ENCODE results near the gene MOB1B.
"Not testable (repeated sequence)": the region's sequence is repeated elsewhere in the genome, so short reads cannot be mapped to it uniquely, and the experiment has no call there.

The MOB1B gene

GRCh38 chr4:71009890-71010588, 107.9 kb downstream of the MOB1B start:
- DNase-seq (ENCODE audit: low spot score) = peak; percentile 36
- no peak overlapping the region for H3K27ac ChIP-seq
- CTCF ChIA-PET = interaction anchor here (0.6 to 1.5 kb wide), 15 partner anchors 13 to 1609 kb away, joined by 3 to 7 read pairs (median 4); partner anchors contain the start of genes DCK, MOB1B and UTP3
- POLR2A ChIA-PET (ENCODE audit: low non-redundant PET) = interaction anchor here (0.5 kb wide), 1 partner anchor 125 kb away, joined by 3 read pairs; no protein-coding TSS in a partner anchor
- TF ChIP-seq, protein P1, sequence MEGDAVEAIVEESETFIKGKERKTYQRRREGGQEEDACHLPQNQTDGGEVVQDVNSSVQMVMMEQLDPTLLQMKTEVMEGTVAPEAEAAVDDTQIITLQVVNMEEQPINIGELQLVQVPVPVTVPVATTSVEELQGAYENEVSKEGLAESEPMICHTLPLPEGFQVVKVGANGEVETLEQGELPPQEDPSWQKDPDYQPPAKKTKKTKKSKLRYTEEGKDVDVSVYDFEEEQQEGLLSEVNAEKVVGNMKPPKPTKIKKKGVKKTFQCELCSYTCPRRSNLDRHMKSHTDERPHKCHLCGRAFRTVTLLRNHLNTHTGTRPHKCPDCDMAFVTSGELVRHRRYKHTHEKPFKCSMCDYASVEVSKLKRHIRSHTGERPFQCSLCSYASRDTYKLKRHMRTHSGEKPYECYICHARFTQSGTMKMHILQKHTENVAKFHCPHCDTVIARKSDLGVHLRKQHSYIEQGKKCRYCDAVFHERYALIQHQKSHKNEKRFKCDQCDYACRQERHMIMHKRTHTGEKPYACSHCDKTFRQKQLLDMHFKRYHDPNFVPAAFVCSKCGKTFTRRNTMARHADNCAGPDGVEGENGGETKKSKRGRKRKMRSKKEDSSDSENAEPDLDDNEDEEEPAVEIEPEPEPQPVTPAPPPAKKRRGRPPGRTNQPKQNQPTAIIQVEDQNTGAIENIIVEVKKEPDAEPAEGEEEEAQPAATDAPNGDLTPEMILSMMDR (conservative IDR thresholded peaks at IDR 0.05; ENCODE audit: low read depth) = peak; percentile 66

- CTCF ChIA-PET = interaction anchor here (0.6 kb wide), 1 partner anchor 305 kb away, joined by 3 read pairs; no protein-coding TSS in a partner anchor
Observed at GRCh38 chr4:71011451-71011850, 109.3 kb downstream of the MOB1B start.

GRCh38 chr4:71017391-71017790, 115.2 kb downstream of the MOB1B start:
- H3K27ac ChIP-seq; DNase-seq (ENCODE audit: low spot score); CTCF ChIA-PET; POLR2A ChIA-PET (ENCODE audit: low non-redundant PET): not testable (repeated sequence)

More at GRCh38 chr4:71011451-71011850, 109.3 kb downstream of the MOB1B start:
- no peak for DNase-seq (ENCODE audit: low spot score)
- POLR2A ChIA-PET (ENCODE audit: low non-redundant PET) = no interaction called here
- no peak overlapping the region for H3K27ac ChIP-seq
- TF ChIP-seq, protein P1 (conservative IDR thresholded peaks at IDR 0.05; ENCODE audit: low read depth) = no peak

- DNase-seq (ENCODE audit: low spot score) = no peak
- H3K27ac ChIP-seq = no peak overlapping the region
- POLR2A ChIA-PET (ENCODE audit: low non-redundant PET) = no interaction called here
- CTCF ChIA-PET = interaction anchor here (0.6 to 0.7 kb wide), 2 partner anchors 184 to 210 kb away, joined by 3 to 4 read pairs; no protein-coding TSS in a partner anchor
- TF ChIP-seq, protein P1 (conservative IDR thresholded peaks at IDR 0.05; ENCODE audit: low read depth) = no peak
Observed at GRCh38 chr4:71020611-71021010, 118.4 kb downstream of the MOB1B start.

DNA sequence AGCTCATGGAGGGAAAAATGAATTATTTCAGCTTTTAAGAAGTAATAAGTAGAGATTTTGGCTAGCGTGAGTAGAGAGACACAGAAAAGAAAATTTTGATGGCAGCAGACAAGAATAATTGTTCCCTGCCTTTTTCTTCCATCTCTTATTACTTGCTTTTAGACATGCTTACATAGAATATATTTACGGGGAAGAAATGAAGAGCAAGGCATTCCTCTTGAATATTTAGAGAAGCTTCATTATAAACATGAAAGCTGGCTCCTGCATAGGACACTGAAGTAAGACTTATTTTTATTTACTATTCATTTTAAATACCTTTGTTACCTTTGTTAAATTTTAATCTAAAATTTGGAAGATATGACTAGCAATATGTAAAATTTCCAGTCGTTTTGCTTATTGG, 123.5 kb downstream of the MOB1B start:
- ChIA-PET POLR2A (ENCODE audit: low non-redundant PET) (no interaction called here), CTCF (interaction anchor here (1.5 kb wide), 1 partner anchor 16 kb away, joined by 6 read pairs; no protein-coding TSS in a partner anchor)
- DNase-seq (ENCODE audit: low spot score) = no peak
- TF ChIP-seq, protein P1 (conservative IDR thresholded peaks at IDR 0.05; ENCODE audit: low read depth) = no peak
- no peak overlapping the region for H3K27ac ChIP-seq

- ChIA-PET POLR2A (ENCODE audit: low non-redundant PET) (no interaction called here), CTCF (interaction anchor here (1.5 kb wide), 1 partner anchor 16 kb away, joined by 6 read pairs; no protein-coding TSS in a partner anchor)
- TF ChIP-seq, protein P1 (conservative IDR thresholded peaks at IDR 0.05; ENCODE audit: low read depth) = no peak
- DNase-seq (ENCODE audit: low spot score) = peak; percentile 45
- no peak overlapping the region for H3K27ac ChIP-seq
Observed at GRCh38 chr4:71026086-71026485, 123.9 kb downstream of the MOB1B start.

DNA sequence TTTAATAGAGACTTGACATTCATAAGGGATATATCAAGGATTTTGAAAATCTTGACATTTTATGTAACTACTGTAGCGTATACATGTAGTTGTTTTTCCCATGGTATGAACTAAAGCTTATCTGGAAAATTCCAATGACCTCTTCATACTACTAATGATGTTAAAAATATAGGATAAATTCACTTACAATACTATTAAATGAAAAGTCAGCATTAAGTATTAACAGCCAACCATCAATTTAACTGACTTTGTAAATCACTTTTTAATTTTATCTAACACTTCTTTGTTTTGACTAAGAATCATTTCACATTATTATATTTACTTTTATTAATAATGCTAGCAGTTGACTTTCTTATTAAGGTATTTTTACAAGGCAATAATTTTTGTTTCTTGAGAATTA, 125.4 kb downstream of the MOB1B start:
- ChIA-PET POLR2A (ENCODE audit: low non-redundant PET) (no interaction called here), CTCF (no interaction called here)
- no peak overlapping the region for H3K27ac ChIP-seq
- no peak for DNase-seq (ENCODE audit: low spot score)
- TF ChIP-seq, protein P1 (conservative IDR thresholded peaks at IDR 0.05; ENCODE audit: low read depth) = no peak

Data from RWPE1 (cell line).